ACHN (cell line): ENCODE data around the gene FANCC.

Experiments
- DNase-seq: peaks from one replicate; pipeline ENCODE4 v3.0.0-alpha.2; 2015
- in situ Hi-C: cut with HindIII; loops from 2 replicates; pipeline ENCODE4 v1.10.0; 2017; ENCODE audit warnings: low sequenced_read_pairs, low pct_ligation_motif_present, low pct_unique_long_range_greater_than_20kb

Gene FANCC

GRCh38 chr9:95317119-95317892, at the start of gene FANCC:
Gene FANCC, minus strand, starts transcription at chr9:95317709. Its CDS starts 68,418 bp downstream, at chr9:95249291.
- in situ Hi-C loops = no loop called here
- peak; percentile 86 for DNase-seq

GRCh38 chr9:95366731-95367325, 49.3 kb upstream of the FANCC start:
- in situ Hi-C loops = no loop called here
- no peak for DNase-seq

- DNase-seq = no peak
- in situ Hi-C loops = no loop called here
Measured at GRCh38 chr9:95365766-95366165, 48.3 kb upstream of the FANCC start.

- in situ Hi-C loops = no loop called here
Measured at GRCh38 chr9:95363051-95363841, 45.7 kb upstream of the FANCC start.

GRCh38 chr9:95360866-95361265, 43.4 kb upstream of the FANCC start:
- in situ Hi-C loops = no loop called here
- no peak for DNase-seq

More at GRCh38 chr9:95363051-95363841, 45.7 kb upstream of the FANCC start:
- no peak for DNase-seq

- DNase-seq = no peak
- in situ Hi-C loops = no loop called here
Measured at GRCh38 chr9:95357316-95357715, 39.8 kb upstream of the FANCC start.

GRCh38 chr9:95355500-95355899, 38.0 kb upstream of the FANCC start:
- in situ Hi-C loops = no loop called here
- no peak for DNase-seq

- in situ Hi-C loops = no loop called here
- DNase-seq = no peak
Measured at GRCh38 chr9:95351051-95351450, 33.5 kb upstream of the FANCC start.

- DNase-seq = no peak
- in situ Hi-C loops = no loop called here
Measured at GRCh38 chr9:95350266-95350665, 32.8 kb upstream of the FANCC start.

- DNase-seq = no peak
- in situ Hi-C loops = no loop called here
Measured at GRCh38 chr9:95349091-95350038, 31.9 kb upstream of the FANCC start.

- DNase-seq = no peak
- in situ Hi-C loops = no loop called here
Measured at GRCh38 chr9:95346021-95346420, 28.5 kb upstream of the FANCC start.

GRCh38 chr9:95344735-95345325, 27.3 kb upstream of the FANCC start:
- in situ Hi-C loops = no loop called here
- no peak for DNase-seq

- in situ Hi-C loops = no loop called here
- no peak for DNase-seq
Measured at GRCh38 chr9:95343725-95344287, 26.3 kb upstream of the FANCC start.

GRCh38 chr9:95342571-95342970, 25.1 kb upstream of the FANCC start:
- DNase-seq = no peak
- in situ Hi-C loops = no loop called here

- DNase-seq = peak; percentile 10
- in situ Hi-C loops = no loop called here
Measured at GRCh38 chr9:95341293-95341962, 23.9 kb upstream of the FANCC start.

GRCh38 chr9:95338243-95338642, 20.7 kb upstream of the FANCC start:
- DNase-seq = no peak
- in situ Hi-C loops = no loop called here

- DNase-seq = peak; percentile 24
- in situ Hi-C loops = no loop called here
Measured at GRCh38 chr9:95336281-95336680, 18.8 kb upstream of the FANCC start.
